K562 (cell line): ENCODE results near the gene WDR83. TPM values are rescaled to one million over a fixed set of nuclear protein-coding genes. Genes with fewer than 3 reads are reported as not detected.
A peak's percentile ranks its signal among the peaks of the same experiment; 100 is the strongest.

ENCODE experiments used
- SRSF3 ChIP-seq: fragments of 200-400 bp; formaldehyde crosslinking; IDR thresholded peaks from 2 replicates; pipeline ENCODE4 v1.6.1; 2016; ENCODE audit warnings: mild to moderate bottlenecking, low read length, moderate library complexity; ENCODE audit not compliant: insufficient read depth
- ZC3H11A ChIP-seq: IDR thresholded peaks from 2 replicates; pipeline ENCODE4 v1.6.1; 2012; ENCODE audit warnings: low read depth, low read length, improper control_type of control experiment
- polyA plus RNA-seq, 8 experiments: library from polyadenylated mRNA; depleted of rRNA in 4 of 8; stranded (reverse) in 5 of 8; unstranded in 3 of 8; fragments of >200 nt; fragmentation: Nextera tagmentation in 2 of 8; fragmentation: Illumina TruSeq in 1 of 8; extraction: Ambion mirVana in 2 of 8; extraction: Trizol in 1 of 8; gene quantifications; 2 replicates each; pipeline versions ENCODE4 v1.2.1 to v1.2.3, GENCODE V29; 2011 to 2014; ENCODE audit warnings: inconsistent platforms in 1 of 8, missing spikeins in 1 of 8
- total RNA-seq, 7 experiments: library from RNA; depleted of rRNA in 6 of 7; stranded (reverse); fragments of >200 nt in 6 of 7; fragmentation: Illumina TruSeq in 2 of 7; extraction: Trizol in 2 of 7; gene quantifications; 2 replicates each; pipeline versions ENCODE4 v1.2.1 to v1.2.3, GENCODE V29; 2011 to 2021; ENCODE audit warnings: low replicate concordance in 1 of 7
- TF ChIP-seq, protein P1 (sequence below): fragments of 250-450 bp; sonication (Bioruptor Pico); IDR thresholded peaks from 2 replicates; pipeline ENCODE4 v1.8.0; 2022; ENCODE audit warnings: inconsistent platforms
- TF ChIP-seq, protein P2 (sequence below): sonication (generic); formaldehyde crosslinking; IDR thresholded peaks from 2 replicates; pipeline ENCODE4 v1.8.1; 2023; ENCODE audit warnings: mild to moderate bottlenecking, missing genetic modification reagents
- TF ChIP-seq, protein P3 (sequence below): fragments of 250-450 bp; sonication (Bioruptor Pico); IDR thresholded peaks from 2 replicates; pipeline ENCODE4 v1.5.0; 2021; ENCODE audit warnings: mild to moderate bottlenecking, moderate library complexity

Gene WDR83
- total and polyA plus RNA-seq, 9 of the 15 experiments (the other 6 are each of a cell fraction or from before 2014, with no cell fraction given), result 0.52 to 21.3 (median 4.2) TPM

DNA sequence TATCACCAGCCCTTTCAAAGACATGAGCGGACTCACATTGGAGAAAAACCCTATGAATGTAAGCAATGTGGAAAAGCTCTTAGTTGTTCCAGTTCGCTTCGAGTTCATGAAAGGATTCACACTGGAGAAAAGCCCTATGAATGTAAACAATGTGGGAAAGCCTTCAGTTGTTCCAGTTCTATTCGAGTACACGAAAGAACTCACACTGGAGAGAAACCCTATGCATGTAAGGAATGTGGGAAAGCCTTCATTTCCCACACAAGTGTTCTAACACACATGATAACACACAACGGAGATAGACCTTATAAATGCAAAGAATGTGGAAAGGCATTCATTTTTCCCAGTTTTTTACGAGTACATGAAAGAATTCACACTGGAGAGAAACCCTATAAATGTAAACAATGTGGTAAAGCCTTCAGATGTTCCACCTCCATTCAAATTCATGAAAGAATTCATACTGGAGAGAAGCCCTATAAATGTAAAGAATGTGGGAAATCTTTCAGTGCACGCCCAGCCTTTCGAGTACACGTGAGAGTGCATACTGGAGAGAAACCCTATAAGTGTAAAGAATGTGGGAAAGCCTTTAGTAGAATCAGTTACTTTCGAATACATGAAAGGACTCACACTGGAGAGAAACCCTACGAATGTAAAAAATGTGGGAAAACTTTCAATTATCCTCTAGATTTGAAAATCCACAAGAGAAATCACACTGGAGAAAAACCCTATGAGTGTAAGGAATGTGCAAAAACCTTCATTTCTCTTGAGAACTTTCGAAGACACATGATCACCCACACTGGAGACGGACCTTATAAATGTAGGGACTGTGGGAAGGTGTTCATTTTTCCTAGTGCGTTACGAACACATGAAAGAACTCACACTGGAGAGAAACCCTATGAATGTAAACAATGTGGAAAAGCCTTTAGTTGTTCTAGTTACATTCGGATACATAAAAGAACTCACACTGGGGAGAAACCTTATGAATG, 38.3 kb upstream of the WDR83 start (continued):
- TF ChIP-seq, protein P1, sequence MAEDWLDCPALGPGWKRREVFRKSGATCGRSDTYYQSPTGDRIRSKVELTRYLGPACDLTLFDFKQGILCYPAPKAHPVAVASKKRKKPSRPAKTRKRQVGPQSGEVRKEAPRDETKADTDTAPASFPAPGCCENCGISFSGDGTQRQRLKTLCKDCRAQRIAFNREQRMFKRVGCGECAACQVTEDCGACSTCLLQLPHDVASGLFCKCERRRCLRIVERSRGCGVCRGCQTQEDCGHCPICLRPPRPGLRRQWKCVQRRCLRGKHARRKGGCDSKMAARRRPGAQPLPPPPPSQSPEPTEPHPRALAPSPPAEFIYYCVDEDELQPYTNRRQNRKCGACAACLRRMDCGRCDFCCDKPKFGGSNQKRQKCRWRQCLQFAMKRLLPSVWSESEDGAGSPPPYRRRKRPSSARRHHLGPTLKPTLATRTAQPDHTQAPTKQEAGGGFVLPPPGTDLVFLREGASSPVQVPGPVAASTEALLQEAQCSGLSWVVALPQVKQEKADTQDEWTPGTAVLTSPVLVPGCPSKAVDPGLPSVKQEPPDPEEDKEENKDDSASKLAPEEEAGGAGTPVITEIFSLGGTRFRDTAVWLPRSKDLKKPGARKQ (CRISPR knock-in tag), result 0 out of 2 replicates have a peak, but pooled peaks have one; percentile 5
- TF ChIP-seq, protein P2, sequence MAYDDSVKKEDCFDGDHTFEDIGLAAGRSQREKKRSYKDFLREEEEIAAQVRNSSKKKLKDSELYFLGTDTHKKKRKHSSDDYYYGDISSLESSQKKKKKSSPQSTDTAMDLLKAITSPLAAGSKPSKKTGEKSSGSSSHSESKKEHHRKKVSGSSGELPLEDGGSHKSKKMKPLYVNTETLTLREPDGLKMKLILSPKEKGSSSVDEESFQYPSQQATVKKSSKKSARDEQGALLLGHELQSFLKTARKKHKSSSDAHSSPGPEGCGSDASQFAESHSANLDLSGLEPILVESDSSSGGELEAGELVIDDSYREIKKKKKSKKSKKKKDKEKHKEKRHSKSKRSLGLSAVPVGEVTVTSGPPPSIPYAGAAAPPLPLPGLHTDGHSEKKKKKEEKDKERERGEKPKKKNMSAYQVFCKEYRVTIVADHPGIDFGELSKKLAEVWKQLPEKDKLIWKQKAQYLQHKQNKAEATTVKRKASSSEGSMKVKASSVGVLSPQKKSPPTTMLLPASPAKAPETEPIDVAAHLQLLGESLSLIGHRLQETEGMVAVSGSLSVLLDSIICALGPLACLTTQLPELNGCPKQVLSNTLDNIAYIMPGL, result no peak
- TF ChIP-seq ZC3H11A (no peak), SRSF3 (no peak)
- TF ChIP-seq, protein P3, sequence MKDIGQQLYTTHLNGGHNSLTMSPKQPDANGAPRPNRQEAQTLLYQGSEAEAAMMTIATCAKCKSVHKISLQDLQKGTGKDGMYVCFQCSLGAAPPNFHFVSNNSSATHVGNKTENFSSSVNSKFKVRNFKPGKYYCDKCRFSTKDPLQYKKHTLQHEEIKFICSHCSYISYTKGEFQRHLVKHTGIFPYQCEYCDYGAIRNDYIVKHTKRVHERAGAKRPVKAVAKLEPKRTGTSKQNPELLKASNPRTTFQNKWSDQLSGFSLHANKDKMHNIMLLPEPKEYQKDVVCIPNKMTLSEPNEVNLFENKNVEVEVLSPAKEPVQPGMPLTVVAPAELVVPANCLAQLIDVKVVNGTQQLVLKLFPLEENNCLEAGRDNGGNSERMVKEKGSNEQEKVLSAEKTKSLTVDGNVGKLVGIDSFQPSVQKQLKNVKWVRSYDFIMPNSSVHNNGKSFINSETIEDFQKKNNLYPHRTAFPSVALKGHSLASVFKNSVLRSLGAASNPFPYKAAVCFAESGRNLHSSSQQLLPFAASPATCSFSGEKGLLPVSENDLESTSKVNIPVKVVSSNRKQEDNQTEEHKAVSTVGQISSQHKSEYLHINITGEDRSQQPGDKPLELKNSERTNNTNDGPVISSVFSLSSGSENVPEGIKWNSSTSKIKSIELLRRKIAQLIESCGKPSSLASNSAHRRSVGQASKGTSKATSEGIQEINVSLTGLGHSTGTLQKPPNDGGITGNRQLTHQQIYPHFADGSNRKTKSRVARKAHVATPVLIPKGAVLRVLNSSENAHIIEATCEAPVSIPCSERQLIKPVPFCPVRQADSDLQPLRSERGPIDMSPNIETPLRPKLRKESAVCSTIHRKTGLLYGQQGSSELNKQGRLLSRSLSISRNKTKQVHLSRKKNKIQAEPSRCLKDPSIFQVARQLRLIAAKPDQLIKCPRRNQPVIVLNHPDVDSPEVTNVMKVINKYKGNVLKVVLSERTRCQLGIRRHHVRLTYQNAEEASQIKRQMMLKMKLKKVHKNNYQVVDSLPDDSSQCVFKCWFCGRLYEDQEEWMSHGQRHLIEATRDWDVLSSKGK (CRISPR knock-in tag), result no peak
